Measurements from ENCODE around the gene FOXN3. TPM values are rescaled to one million over a fixed set of nuclear protein-coding genes. Genes with fewer than 3 reads are reported as not detected.

Gene FOXN3, protein sequence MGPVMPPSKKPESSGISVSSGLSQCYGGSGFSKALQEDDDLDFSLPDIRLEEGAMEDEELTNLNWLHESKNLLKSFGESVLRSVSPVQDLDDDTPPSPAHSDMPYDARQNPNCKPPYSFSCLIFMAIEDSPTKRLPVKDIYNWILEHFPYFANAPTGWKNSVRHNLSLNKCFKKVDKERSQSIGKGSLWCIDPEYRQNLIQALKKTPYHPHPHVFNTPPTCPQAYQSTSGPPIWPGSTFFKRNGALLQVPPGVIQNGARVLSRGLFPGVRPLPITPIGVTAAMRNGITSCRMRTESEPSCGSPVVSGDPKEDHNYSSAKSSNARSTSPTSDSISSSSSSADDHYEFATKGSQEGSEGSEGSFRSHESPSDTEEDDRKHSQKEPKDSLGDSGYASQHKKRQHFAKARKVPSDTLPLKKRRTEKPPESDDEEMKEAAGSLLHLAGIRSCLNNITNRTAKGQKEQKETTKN
- 12.2 and 18.4 TPM in 2 replicates for total RNA-seq (2014; rRNA removed; shearing (Covaris generic))

GRCh38 chr14:89417091-89417464, at the start of gene FOXN3:
TSS of gene FOXN3 (minus strand) at chr14:89417233. CDS start at chr14:89412476, 4,757 bp downstream.

Data from A375 (cell line).